Measurements from ENCODE around the gene DRD4.

The DRD4 gene

DNA sequence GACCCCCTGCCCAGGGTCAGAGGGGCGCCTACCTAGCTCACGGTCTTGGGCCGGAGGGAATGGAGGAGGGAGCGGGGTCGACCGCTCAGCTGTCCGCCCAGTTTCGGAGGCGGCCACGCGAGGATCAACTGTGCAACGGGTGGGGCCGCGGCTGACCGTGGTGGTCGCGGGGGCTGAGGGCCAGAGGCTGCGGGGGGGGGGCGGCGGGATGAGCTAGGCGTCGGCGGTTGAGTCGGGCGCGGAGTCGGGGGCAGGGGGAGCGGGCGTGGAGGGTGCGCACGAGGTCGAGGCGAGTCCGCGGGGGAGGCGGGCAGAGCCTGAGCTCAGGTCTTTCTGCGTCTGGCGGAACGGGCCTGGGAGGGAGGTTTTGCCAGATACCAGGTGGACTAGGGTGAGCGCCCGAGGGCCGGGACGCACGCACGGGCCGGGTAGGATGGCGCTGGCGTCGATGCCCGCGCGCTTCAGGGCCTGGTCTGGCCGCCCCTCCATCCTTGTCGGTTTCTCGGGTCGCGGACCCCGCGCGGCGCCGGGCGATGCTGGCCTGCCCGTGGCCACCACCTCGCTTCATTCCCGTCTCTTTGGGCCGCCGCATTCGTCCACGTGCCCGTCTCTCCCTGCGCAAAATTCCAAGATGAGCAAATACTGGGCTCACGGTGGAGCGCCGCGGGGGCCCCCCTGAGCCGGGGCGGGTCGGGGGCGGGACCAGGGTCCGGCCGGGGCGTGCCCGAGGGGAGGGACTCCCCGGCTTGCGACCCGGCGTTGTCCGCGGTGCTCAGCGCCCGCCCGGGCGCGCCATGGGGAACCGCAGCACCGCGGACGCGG lies at the start of gene DRD4:
TSS of gene DRD4 (plus strand) at position 759 of the 822 bp plus-strand sequence. CDS start at position 795, 36 bp downstream.
- DNase-seq = no peak

GRCh38 chr11:587546-587945 lies 49.5 kb upstream of the DRD4 start:
- no peak for DNase-seq

GRCh38 chr11:587978-588380 lies 49.1 kb upstream of the DRD4 start:
- DNase-seq = peak; percentile 70

DNA sequence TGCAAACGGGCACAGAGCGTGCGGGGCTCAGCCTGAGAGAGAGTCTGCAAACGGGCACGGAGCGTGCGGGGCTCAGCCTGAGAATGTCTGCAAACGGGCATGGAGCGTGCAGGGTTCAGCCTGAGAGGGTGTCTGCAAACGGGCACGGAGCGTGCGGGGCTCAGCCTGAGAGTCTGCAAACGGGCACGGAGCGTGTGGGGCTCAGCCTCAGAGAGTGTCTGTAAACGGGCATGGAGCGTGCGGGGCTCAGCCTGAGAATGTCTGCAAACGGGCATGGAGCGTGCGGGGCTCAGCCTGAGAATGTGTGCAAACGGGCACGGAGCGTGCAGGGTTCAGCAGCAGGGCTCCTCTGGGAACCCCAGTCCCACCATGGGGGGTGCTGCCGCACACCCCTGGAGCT lies 47.3 kb upstream of the DRD4 start:
- DNase-seq = no peak

GRCh38 chr11:590997-591396 lies 46.1 kb upstream of the DRD4 start:
- no peak for DNase-seq

DNA sequence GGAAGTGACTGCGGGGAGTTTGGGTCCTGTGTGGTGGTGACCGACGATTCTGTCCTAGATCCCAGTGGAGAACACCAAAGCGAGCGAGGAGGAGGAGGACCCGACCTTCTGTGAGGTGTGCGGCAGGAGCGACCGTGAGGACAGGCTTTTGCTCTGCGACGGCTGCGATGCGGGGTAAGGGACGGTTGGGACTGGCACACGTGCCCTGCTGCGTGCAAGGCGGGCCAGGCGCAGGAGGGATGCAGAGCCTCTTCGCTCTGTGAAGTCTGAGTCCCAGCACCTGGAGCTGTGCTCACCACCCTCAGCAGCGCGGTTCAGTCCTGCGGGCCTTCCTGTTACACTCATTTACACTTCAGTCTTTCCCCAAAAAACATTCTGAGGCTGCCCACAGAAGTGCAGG lies 44.6 kb upstream of the DRD4 start:
- DNase-seq = no peak

DNA sequence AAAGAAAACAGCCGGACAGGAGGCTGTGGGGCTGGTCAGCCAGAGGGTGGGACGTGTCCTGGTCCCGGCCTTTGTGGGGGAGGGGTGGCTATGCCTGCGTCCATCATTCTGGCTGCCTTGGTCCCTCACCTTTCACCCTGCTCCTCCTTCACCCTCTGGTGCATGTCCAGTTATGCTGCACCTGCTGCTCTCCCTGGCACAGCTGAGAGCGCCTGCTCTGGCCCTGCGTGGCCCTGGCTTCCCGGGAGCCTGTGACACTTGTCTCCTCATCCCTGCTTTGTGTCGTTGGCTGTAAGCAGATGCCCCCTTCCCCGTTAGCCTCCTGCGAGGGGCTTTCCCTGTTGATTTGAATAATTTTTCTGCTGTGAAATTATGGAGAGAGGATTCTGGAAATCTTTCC lies 44.2 kb upstream of the DRD4 start:
- DNase-seq = no peak

DNA sequence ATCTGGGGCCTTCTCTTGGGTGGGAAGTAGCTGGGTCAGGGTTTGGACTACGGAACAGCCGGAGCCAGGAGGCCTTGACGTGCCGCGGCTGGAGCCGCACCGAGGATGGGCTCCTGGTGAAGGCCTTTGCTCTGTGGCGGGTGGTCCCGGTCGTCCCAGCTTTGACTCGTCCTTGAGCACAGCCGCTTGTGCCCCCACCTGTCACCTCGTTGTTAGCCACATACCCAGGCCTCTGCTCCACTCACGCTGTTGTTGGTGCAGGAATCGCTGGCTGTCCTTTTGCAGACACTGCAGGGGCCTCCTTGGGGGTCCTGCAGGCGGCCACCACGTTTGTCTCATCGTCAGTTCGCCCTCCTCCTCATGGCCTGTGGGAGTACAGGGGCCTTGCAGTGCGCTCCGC lies 43.7 kb upstream of the DRD4 start:
- no peak for DNase-seq

GRCh38 chr11:595400-595799 lies 41.7 kb upstream of the DRD4 start:
- no peak for DNase-seq

- no peak for DNase-seq
Observed at GRCh38 chr11:596374-596773, 40.7 kb upstream of the DRD4 start.

GRCh38 chr11:597166-597725 lies 39.8 kb upstream of the DRD4 start:
- no peak for DNase-seq

DNA sequence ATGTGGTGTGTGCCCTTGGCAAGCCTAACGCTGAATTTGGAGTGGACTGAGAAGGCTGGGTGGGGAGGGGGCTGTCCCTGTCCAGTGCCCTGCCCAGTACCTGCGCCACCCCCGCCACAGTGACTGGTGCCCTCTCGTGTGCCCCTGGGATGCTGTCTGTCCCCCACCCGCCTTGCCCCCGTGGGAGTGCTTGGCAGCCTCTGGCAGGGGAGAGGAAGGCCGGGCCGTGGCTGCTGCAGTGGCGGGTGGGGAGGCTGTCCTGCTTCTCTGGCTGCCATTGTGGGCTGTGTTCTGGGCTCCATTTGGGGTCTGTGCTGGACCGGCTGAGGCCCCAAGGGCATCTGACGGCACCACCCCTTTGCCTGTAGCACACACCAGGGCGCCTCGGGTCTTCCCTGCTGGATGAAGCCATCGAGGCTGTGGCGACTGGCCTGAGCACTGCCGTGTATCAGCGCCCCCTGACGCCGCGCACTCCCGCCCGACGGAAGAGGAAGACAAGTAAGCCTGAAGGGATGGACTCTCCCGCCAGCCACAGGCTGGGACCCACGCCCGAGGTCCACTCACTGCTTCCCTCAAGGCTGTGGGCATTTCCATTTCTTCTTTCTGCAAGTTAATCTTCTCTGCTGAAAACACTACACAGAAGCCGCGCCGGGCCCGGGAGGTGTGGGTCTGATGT lies 38.9 kb upstream of the DRD4 start:
- no peak for DNase-seq

DNA sequence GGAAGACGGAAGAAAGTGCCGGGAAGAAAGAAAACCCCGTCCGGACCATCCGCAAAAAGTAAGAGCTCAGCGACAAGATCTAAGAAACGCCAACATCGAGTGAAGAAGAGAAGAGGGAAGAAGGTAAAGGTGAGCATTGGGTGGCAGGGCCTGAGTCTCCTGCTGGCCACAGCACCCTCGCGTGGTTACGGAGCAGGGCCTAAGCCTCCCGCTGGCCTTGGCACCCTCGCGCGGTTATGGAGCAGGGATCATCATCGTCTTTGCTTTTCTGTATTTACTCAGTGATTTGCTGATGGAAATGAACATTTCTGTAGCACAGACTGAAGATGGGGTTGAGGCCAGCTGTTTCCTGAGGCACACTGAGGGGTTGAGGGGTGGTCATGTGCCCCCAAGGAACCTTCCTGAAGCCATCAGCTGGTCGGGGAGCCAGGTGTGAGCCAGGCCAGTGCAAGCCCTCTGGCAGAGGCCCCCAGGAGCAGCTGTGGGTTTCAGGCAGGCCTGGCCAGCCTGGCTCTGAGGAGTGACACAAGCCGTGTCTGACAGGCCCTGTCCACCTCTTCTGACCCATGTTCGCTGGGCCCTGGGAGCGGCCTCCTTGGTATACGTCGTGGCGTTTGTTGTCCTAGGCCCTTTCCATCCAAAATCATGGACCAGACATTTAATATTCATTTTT lies 35.4 kb upstream of the DRD4 start:
- DNase-seq = no peak

DNA sequence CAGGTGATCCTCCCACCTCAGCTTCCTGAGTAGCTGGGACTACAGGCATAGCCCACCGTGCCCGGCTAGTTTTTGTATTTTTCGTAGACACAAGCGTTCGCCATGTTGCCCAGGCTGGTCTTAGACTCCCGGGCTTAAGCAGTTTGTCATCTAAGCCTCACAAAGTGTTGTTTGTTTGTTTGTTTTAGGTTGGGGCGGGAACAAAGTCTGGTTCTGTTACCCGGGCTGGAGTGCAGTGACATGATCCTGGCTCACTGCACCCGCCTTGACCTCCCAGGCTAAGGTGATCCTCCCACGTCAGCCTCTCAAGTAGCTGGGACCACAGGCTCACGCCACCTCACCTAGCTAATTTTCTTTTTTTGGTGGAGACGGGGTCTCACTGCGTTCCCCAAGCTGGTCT lies 33.9 kb upstream of the DRD4 start:
- no peak for DNase-seq

- DNase-seq = no peak
Observed at GRCh38 chr11:605286-606129, 31.6 kb upstream of the DRD4 start.

GRCh38 chr11:606245-606644 lies 30.8 kb upstream of the DRD4 start:
- no peak for DNase-seq

- DNase-seq = no peak
Observed at GRCh38 chr11:607020-607780, 29.9 kb upstream of the DRD4 start.

DNA sequence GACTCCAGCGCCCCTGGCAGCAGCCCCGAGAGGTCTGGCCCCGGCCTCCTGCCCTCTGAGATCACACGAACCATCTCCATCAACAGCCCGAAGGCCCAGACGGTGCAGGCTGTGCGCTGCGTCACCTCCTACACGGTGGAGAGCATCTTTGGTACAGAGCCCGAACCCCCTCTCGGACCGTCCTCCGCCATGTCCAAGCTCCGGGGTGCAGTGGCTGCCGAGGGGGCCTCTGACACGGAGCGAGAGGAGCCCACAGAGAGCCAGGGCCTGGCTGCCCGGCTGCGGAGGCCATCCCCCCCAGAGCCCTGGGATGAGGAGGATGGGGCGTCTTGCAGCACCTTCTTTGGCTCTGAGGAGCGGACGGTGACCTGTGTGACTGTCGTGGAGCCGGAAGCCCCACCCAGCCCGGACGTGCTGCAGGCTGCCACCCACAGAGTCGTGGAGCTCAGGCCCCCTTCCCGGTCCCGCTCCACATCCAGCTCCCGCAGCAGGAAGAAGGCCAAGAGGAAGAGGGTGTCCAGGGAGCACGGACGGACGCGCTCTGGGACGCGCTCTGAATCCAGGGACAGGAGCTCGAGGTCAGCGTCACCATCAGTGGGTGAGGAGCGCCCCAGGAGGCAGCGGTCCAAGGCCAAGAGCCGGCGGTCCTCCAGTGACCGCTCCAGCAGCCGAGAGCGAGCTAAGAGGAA lies 29.0 kb upstream of the DRD4 start:
- DNase-seq = no peak

GRCh38 chr11:608791-609251 lies 28.2 kb upstream of the DRD4 start:
- no peak for DNase-seq

DNA sequence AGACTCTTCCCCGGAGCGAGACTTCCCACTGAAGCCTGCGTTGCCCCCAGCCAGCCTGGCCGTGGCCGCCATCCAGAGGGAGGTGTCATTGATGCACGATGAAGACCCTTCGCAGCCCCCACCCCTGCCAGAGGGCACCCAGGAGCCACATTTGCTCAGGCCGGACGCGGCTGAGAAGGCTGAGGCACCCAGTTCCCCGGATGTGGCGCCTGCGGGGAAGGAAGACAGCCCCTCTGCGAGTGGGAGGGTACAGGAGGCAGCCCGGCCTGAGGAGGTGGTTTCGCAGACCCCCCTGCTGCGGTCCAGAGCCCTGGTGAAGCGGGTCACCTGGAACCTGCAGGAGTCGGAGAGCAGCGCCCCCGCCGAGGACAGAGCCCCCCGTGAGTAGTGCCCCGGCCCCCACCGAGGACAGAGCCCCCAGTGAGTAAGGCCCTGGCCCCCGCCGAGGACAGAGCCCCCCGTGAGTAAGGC lies 27.7 kb upstream of the DRD4 start:
- no peak for DNase-seq

Measured in stimulated activated CD4-positive, alpha-beta T cell treated with anti-CD3 and anti-CD28 coated beads, Interleukin-4, amount 100 ng/mL, for 24 hours (primary cell).